ENCODE data around the gene MYO5B. TPM values are rescaled to one million over a fixed set of nuclear protein-coding genes. Genes with fewer than 3 reads are reported as not detected.

The MYO5B gene
- polyA plus RNA-seq, 1 donor (not counting 4 experiments of a cell fraction or from before 2014, with no cell fraction given), result 6.8 TPM

GRCh38 chr18:50169149-50169548 lies 25.8 kb downstream of the MYO5B start:
- Histone ChIP-seq H3K9me3 (ENCODE audit: control insufficient read depth, low read depth, low read length) (no peaks in the 10 kb centered on the region), H3K4me2 (ENCODE audit: control insufficient read depth, extremely low read depth, insufficient read depth, low read depth, low read length) (no peak overlapping the region), H4K20me1 (ENCODE audit: control insufficient read depth, extremely low read depth, insufficient read depth, low read length) (no peaks in the 10 kb centered on the region), H3K36me3 (ENCODE audit: control insufficient read depth in 2 of 2, extremely low read depth in 1 of 2, insufficient read depth in 2 of 2, low read length in 2 of 2) (no peaks in the 10 kb centered on the region), H3K4me1 (ENCODE audit: control insufficient read depth, extremely low read depth, insufficient read depth, low read length) (no peaks in the 10 kb centered on the region), H3K27ac (ENCODE audit: control insufficient read depth, insufficient read depth, low read length) (no peak overlapping the region), H3K79me2 (ENCODE audit: control insufficient read depth, insufficient read depth, low read length) (no peaks in the 10 kb centered on the region), H3K27me3 (ENCODE audit: control insufficient read depth, extremely low read depth, insufficient read depth, low read length) (no peaks in the 10 kb centered on the region), H3K4me3 (ENCODE audit: control insufficient read depth in 2 of 3, extremely low read depth in 1 of 3, insufficient read depth in 2 of 3, low read depth in 1 of 3, low read length in 3 of 3) (no peak overlapping the region), H2AFZ (ENCODE audit: control insufficient read depth, low read length) (no peak overlapping the region), H3K9ac (ENCODE audit: control insufficient read depth, extremely low read depth, insufficient read depth, low read length) (no peak overlapping the region), H3K9me1 (ENCODE audit: control insufficient read depth, extremely low read depth, insufficient read depth, low read length) (no peaks in the 10 kb centered on the region)
- dilution Hi-C loops (cut with MboI; ENCODE audit: extremely low pct_ligation_motif_present, low sequenced_read_pairs), result no loop called here
- FAIRE-seq, result no peak
- DNase-seq (ENCODE audit: low read depth, low spot score), result no peak
- TF ChIP-seq EZH2 (IDR thresholded peaks at IDR 0.05; ENCODE audit: low read length), result no peak
- TF ChIP-seq CTCF (optimal IDR thresholded peaks at IDR 0.05 in 1 of 3, IDR thresholded peaks at IDR 0.05 in 1 of 3, conservative IDR thresholded peaks at IDR 0.05 in 1 of 3; ENCODE audit: extremely low read depth in 1 of 3, insufficient read depth in 2 of 3, low read length in 3 of 3), result no peak

DNA sequence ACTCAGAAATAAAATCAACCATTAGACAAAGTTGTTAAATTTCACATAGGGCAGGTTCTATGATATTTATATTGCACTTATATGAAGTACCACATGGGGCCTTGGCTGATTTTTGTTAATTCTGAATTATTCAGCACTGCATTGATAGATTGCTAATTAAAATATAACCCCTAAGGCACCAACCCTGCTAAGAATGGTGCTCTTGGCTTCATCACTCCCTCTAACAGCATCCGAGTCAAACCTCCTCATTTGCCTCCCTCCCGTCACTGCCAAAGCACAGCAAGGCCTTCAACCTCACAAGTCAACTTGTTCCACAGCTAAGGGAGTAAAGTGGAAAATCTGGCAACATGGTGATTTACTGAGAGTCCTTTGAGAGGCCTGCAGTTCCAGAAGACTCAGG lies 27.0 kb downstream of the MYO5B start:
- Histone ChIP-seq H3K9me3 (ENCODE audit: control insufficient read depth, low read depth, low read length) (no peaks in the 10 kb centered on the region), H4K20me1 (ENCODE audit: control insufficient read depth, extremely low read depth, insufficient read depth, low read length) (no peaks in the 10 kb centered on the region), H3K9ac (ENCODE audit: control insufficient read depth, extremely low read depth, insufficient read depth, low read length) (no peak overlapping the region), H3K4me2 (ENCODE audit: control insufficient read depth, extremely low read depth, insufficient read depth, low read depth, low read length) (no peak overlapping the region), H3K27ac (ENCODE audit: control insufficient read depth, insufficient read depth, low read length) (no peak overlapping the region), H3K4me3 (ENCODE audit: control insufficient read depth in 2 of 3, extremely low read depth in 1 of 3, insufficient read depth in 2 of 3, low read depth in 1 of 3, low read length in 3 of 3) (no peak overlapping the region), H3K36me3 (ENCODE audit: control insufficient read depth in 2 of 2, extremely low read depth in 1 of 2, insufficient read depth in 2 of 2, low read length in 2 of 2) (no peaks in the 10 kb centered on the region), H2AFZ (ENCODE audit: control insufficient read depth, low read length) (no peak overlapping the region), H3K4me1 (ENCODE audit: control insufficient read depth, extremely low read depth, insufficient read depth, low read length) (no peaks in the 10 kb centered on the region), H3K9me1 (ENCODE audit: control insufficient read depth, extremely low read depth, insufficient read depth, low read length) (no peaks in the 10 kb centered on the region), H3K79me2 (ENCODE audit: control insufficient read depth, insufficient read depth, low read length) (no peaks in the 10 kb centered on the region), H3K27me3 (ENCODE audit: control insufficient read depth, extremely low read depth, insufficient read depth, low read length) (no peaks in the 10 kb centered on the region)
- dilution Hi-C loops (cut with MboI; ENCODE audit: extremely low pct_ligation_motif_present, low sequenced_read_pairs), result no loop called here
- no peak for DNase-seq (ENCODE audit: low read depth, low spot score)
- TF ChIP-seq CTCF (optimal IDR thresholded peaks at IDR 0.05 in 1 of 3, IDR thresholded peaks at IDR 0.05 in 1 of 3, conservative IDR thresholded peaks at IDR 0.05 in 1 of 3; ENCODE audit: extremely low read depth in 1 of 3, insufficient read depth in 2 of 3, low read length in 3 of 3) (no peak), EZH2 (IDR thresholded peaks at IDR 0.05; ENCODE audit: low read length) (no peak)
- no peak for FAIRE-seq

All from keratinocyte (primary cell).